Measurements from ENCODE around the gene PRR23E. TPM values are rescaled to one million over a fixed set of nuclear protein-coding genes. Genes with fewer than 3 reads are reported as not detected.

The PRR23E gene
- total and polyA plus RNA-seq, 3 experiments from 2014 or later = not detected

Other genes with a start within 250 kb of the PRR23E start
- 10 to 100 TPM; 14.4 to 15.9 TPM for gene PLXNA1, start 210.0 kb upstream of the PRR23E start, total RNA-seq
- 1.0 TPM for gene PLXNA1, start 210.0 kb upstream of the PRR23E start, polyA plus RNA-seq
- not detected for gene PRR20G, start 94.9 kb downstream of the PRR23E start, total RNA-seq
- not detected for gene PRR20G, start 94.9 kb downstream of the PRR23E start, polyA plus RNA-seq